Thoracic aorta (tissue), 2 donors: ENCODE measurements around the gene OR1N1. TPM values are rescaled to one million over a fixed set of nuclear protein-coding genes. Genes with fewer than 3 reads are reported as not detected.

Source experiments
- ATAC-seq: fragments of 150-250 bp; one replicate; pipeline ENCODE4 v1.8.0; 2017; ENCODE audit warnings: low read depth; ENCODE audit not compliant: insufficient number of reproducible peaks, low FRiP score
- DNase-seq: peaks from one replicate; pipeline ENCODE4 v3.0.0-alpha.2; 2020; ENCODE audit warnings: low spot score
- H3K27ac ChIP-seq, 2 donors: fragments of 200-600 bp; sonication (generic); 1 replicate in 1 of 2; 2 replicates in 1 of 2; pipeline ENCODE4 v1.5.1; 2016; ENCODE audit warnings: mild to moderate bottlenecking in 2 of 2, moderate library complexity in 2 of 2
- H3K27me3 ChIP-seq: fragments of 200-600 bp; sonication (generic); replicated peaks from 2 replicates; pipeline ENCODE4 v1.6.0; 2016; ENCODE audit warnings: mild to moderate bottlenecking; ENCODE audit not compliant: insufficient read depth
- H3K36me3 ChIP-seq: fragments of 200-600 bp; sonication (generic); one replicate; pipeline ENCODE4 v1.5.1; 2016
- H3K4me1 ChIP-seq, 2 donors: fragments of 200-600 bp; sonication (generic); 1 replicate in 1 of 2; 2 replicates in 1 of 2; pipeline versions ENCODE4 v1.5.1 to v1.6.0; 2016; ENCODE audit warnings: low read depth in 2 of 2, mild to moderate bottlenecking in 1 of 2; ENCODE audit not compliant: control insufficient read depth in 1 of 2
- H3K4me3 ChIP-seq: fragments of 200-600 bp; sonication (generic); 2 replicates; pipeline ENCODE4 v1.5.1; 2016; ENCODE audit warnings: mild to moderate bottlenecking
- H3K9me3 ChIP-seq: fragments of 200-600 bp; sonication (generic); 2 replicates; pipeline ENCODE4 v1.5.1; 2016
- CTCF ChIP-seq: fragments of 200-600 bp; sonication (generic); IDR thresholded peaks from one replicate; pipeline ENCODE4 v1.5.1; 2019; ENCODE audit warnings: antibody characterized with exemption
- total RNA-seq, 2 donors: library from RNA; depleted of rRNA; stranded (reverse); fragments of >200 nt; gene quantifications; one replicate each; pipeline versions ENCODE4 v1.1.0 to v1.2.3, GENCODE V29; 2016

The OR1N1 gene
- total RNA-seq, 2 donors from 2014 or later, result not detected

DNA sequence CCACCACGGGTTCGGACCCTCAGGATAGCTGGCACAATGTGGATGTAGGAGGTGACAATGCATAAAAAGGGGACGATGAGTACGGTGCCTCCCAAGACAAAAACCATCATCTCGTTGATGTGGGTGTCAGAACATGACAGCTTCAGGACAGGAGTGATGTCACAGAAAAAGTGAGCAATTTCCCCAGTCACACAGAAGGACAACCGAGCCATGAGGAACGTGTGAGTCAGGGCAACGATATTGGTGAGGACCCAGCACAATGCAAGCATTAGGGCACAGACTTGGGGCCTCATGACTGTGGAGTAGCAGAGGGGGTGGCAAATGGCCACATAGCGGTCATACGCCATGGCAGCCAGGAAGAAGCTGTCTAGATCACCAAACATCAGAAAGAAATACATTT, 491 bp downstream of the OR1N1 start:
- ATAC-seq (no peak), DNase-seq (no peak)
- no peak overlapping the region for H3K27ac ChIP-seq
- H3K9me3 ChIP-seq, result no peaks in the 10 kb centered on the region
- TF ChIP-seq CTCF, result no peak
- H3K4me3 ChIP-seq, result no peak overlapping the region
- no peaks in the 10 kb centered on the region for H3K27me3 ChIP-seq
- no peaks in the 10 kb centered on the region for H3K4me1 ChIP-seq
- no peaks in the 10 kb centered on the region for H3K36me3 ChIP-seq

- no peak for ATAC-seq
- Histone ChIP-seq H3K4me3 (no peak overlapping the region), H3K27ac (no peak overlapping the region), H3K9me3 (no peaks in the 10 kb centered on the region), H3K27me3 (no peaks in the 10 kb centered on the region), H3K36me3 (no peaks in the 10 kb centered on the region), H3K4me1 (no peaks in the 10 kb centered on the region)
- TF ChIP-seq CTCF, result no peak
- no peak for DNase-seq
Observed at GRCh38 chr9:122519376-122519775, 7.7 kb downstream of the OR1N1 start.

GRCh38 chr9:122518841-122519240, 8.3 kb downstream of the OR1N1 start, which contains the start of gene OR1J4:
TSS of gene OR1J4 (plus strand) at chr9:122519141. CDS start at chr9:122519141, 0 bp downstream.
- no peak for ATAC-seq
- Histone ChIP-seq H3K4me1 (no peaks in the 10 kb centered on the region), H3K9me3 (no peaks in the 10 kb centered on the region), H3K27me3 (no peaks in the 10 kb centered on the region), H3K27ac (no peak within 1 kb of the TSS), H3K4me3 (no peak within 1 kb of the TSS), H3K36me3 (no peaks in the 10 kb centered on the region)
- no peak for TF ChIP-seq CTCF
- DNase-seq, result no peak

DNA sequence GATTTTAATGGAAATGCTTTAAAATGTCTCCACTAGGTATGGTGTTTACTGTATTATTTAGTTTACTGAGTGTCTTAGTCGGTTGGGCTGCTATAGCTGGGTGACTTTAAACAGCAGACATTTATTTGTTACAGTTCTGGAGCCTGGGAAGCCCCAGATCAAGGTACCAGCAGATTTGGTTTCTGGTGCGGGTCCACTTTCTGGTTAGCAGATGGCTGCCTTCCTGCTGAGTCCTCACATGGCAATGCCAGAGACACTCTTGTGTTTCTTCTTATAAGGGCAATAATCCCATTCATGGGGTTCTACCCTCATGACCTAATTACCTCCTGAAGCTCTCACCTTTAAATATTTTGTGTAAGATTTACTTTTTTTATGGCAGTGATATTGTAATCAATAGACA, 8.9 kb downstream of the OR1N1 start:
- Histone ChIP-seq H3K4me1 (no peaks in the 10 kb centered on the region), H3K4me3 (no peak overlapping the region), H3K27me3 (no peaks in the 10 kb centered on the region), H3K36me3 (no peaks in the 10 kb centered on the region), H3K9me3 (no peaks in the 10 kb centered on the region), H3K27ac (no peak overlapping the region)
- TF ChIP-seq CTCF, result no peak
- ATAC-seq, result no peak
- no peak for DNase-seq

- Histone ChIP-seq H3K27ac (no peak within 1 kb of the TSS), H3K9me3 (no peaks in the 10 kb centered on the region), H3K36me3 (no peaks in the 10 kb centered on the region), H3K4me3 (no peak within 1 kb of the TSS), H3K4me1 (no peaks in the 10 kb centered on the region), H3K27me3 (no peaks in the 10 kb centered on the region)
- no peak for ATAC-seq
- DNase-seq, result no peak
- TF ChIP-seq CTCF, result no peak
Observed at GRCh38 chr9:122510502-122510901, 16.6 kb downstream of the OR1N1 start, which contains the start of gene OR1J2. TSS of gene OR1J2 (plus strand) at chr9:122510802. CDS start at chr9:122510802, 0 bp downstream.
